Ishikawa (cell line): ENCODE measurements around the gene OR1M1.

Experiments
- CEBPB ChIP-seq: IDR thresholded peaks from 2 replicates; pipeline ENCODE4 v1.6.1; 2012
- CREB1 ChIP-seq: IDR thresholded peaks from 2 replicates; pipeline ENCODE4 v1.6.1; 2012; ENCODE audit warnings: low read depth
- EGR1 ChIP-seq: IDR thresholded peaks from 2 replicates; pipeline ENCODE4 v1.6.1; 2012
- EP300 ChIP-seq: IDR thresholded peaks from 2 replicates; pipeline ENCODE4 v1.6.1; 2012; ENCODE audit warnings: borderline replicate concordance
- FOXM1 ChIP-seq: IDR thresholded peaks from 2 replicates; pipeline ENCODE4 v1.6.1; 2012; ENCODE audit warnings: low read depth, borderline replicate concordance
- NFIC ChIP-seq: IDR thresholded peaks from 2 replicates; pipeline ENCODE4 v1.6.1; 2012
- RAD21 ChIP-seq: IDR thresholded peaks from 2 replicates; pipeline ENCODE4 v1.6.1; 2012; ENCODE audit warnings: low read depth
- TAF1 ChIP-seq: IDR thresholded peaks from 2 replicates; pipeline ENCODE4 v1.6.1; 2012; ENCODE audit warnings: low read depth, mild to moderate bottlenecking
- TCF12 ChIP-seq: IDR thresholded peaks from 2 replicates; pipeline ENCODE4 v1.6.1; 2012; ENCODE audit warnings: low read depth
- TEAD4 ChIP-seq: IDR thresholded peaks from 2 replicates; pipeline ENCODE4 v1.6.1; 2012
- USF1 ChIP-seq: IDR thresholded peaks from 2 replicates; pipeline ENCODE4 v1.6.1; 2012
- YY1 ChIP-seq: IDR thresholded peaks from 2 replicates; pipeline ENCODE4 v1.6.1; 2012; ENCODE audit warnings: low read depth
- ZBTB7A ChIP-seq: IDR thresholded peaks from 2 replicates; pipeline ENCODE4 v1.6.1; 2012; ENCODE audit warnings: low read depth
- TF ChIP-seq, protein P1 (sequence below): IDR thresholded peaks from 2 replicates; pipeline ENCODE4 v1.6.1; 2012
- TF ChIP-seq, protein P2 (sequence below): IDR thresholded peaks from 2 replicates; pipeline ENCODE4 v1.6.1; 2012; ENCODE audit warnings: low read depth, mild to moderate bottlenecking

OR1M1 gene

GRCh38 chr19:9115307-9115813 lies 28.5 kb downstream of the OR1M1 start, which contains the start of gene OR7G1:
Gene OR7G1 (minus strand): TSS chr19:9115763. CDS start chr19:9115763, 0 bp downstream.
- TF ChIP-seq USF1, result no peak
- no peak for TF ChIP-seq CREB1
- TF ChIP-seq FOXM1, result no peak
- TF ChIP-seq TCF12, result no peak
- no peak for TF ChIP-seq RAD21
- TF ChIP-seq, protein P1, sequence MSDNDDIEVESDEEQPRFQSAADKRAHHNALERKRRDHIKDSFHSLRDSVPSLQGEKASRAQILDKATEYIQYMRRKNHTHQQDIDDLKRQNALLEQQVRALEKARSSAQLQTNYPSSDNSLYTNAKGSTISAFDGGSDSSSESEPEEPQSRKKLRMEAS, result no peak
- no peak for TF ChIP-seq EGR1
- TF ChIP-seq ZBTB7A, result no peak
- no peak for TF ChIP-seq YY1
- TF ChIP-seq TAF1, result no peak
- no peak for TF ChIP-seq NFIC

DNA sequence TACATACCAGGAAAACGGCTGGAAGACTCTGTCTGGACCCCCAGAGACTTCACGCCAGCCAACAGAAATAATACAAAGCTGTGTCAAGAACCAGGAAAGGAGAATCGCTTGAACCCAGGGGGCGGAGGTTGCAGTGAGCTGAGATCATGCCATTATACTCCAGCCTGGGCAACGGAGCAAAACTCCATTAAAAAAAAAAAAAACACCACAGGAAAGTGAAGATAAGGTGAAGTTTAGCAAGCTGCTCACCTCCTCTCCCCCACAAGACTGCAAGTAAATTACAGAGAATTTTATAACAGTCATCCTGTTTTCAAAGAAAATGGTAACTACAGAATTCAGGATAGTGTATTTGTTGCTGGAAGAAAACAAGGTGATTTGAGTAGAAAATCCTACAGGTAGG lies 29.7 kb downstream of the OR1M1 start:
- TF ChIP-seq CEBPB, result no peak
- TF ChIP-seq TAF1, result no peak
- TF ChIP-seq TCF12, result no peak
- TF ChIP-seq FOXM1, result no peak
- TF ChIP-seq, protein P2, sequence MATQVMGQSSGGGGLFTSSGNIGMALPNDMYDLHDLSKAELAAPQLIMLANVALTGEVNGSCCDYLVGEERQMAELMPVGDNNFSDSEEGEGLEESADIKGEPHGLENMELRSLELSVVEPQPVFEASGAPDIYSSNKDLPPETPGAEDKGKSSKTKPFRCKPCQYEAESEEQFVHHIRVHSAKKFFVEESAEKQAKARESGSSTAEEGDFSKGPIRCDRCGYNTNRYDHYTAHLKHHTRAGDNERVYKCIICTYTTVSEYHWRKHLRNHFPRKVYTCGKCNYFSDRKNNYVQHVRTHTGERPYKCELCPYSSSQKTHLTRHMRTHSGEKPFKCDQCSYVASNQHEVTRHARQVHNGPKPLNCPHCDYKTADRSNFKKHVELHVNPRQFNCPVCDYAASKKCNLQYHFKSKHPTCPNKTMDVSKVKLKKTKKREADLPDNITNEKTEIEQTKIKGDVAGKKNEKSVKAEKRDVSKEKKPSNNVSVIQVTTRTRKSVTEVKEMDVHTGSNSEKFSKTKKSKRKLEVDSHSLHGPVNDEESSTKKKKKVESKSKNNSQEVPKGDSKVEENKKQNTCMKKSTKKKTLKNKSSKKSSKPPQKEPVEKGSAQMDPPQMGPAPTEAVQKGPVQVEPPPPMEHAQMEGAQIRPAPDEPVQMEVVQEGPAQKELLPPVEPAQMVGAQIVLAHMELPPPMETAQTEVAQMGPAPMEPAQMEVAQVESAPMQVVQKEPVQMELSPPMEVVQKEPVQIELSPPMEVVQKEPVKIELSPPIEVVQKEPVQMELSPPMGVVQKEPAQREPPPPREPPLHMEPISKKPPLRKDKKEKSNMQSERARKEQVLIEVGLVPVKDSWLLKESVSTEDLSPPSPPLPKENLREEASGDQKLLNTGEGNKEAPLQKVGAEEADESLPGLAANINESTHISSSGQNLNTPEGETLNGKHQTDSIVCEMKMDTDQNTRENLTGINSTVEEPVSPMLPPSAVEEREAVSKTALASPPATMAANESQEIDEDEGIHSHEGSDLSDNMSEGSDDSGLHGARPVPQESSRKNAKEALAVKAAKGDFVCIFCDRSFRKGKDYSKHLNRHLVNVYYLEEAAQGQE, result no peak
- TF ChIP-seq YY1, result no peak
- no peak for TF ChIP-seq USF1
- no peak for TF ChIP-seq TEAD4
- no peak for TF ChIP-seq EGR1
- TF ChIP-seq, protein P1, result no peak
- no peak for TF ChIP-seq ZBTB7A
- TF ChIP-seq CREB1, result no peak
- no peak for TF ChIP-seq RAD21
- TF ChIP-seq NFIC, result no peak
- TF ChIP-seq EP300, result no peak

- TF ChIP-seq RAD21 (no peak), ZBTB7A (no peak), YY1 (no peak), TAF1 (no peak), CEBPB (no peak), TEAD4 (no peak), TCF12 (no peak)
- TF ChIP-seq, protein P2, result no peak
Measured at GRCh38 chr19:9126900-9127405, 40.1 kb downstream of the OR1M1 start, which contains the start of gene OR7G3. Gene OR7G3 (minus strand): TSS chr19:9126950. CDS start chr19:9126950, 0 bp downstream.

- TF ChIP-seq EP300 (no peak), CEBPB (no peak), RAD21 (no peak), NFIC (no peak), USF1 (no peak), EGR1 (no peak), ZBTB7A (no peak), YY1 (no peak), FOXM1 (no peak), CREB1 (no peak), TAF1 (no peak), TEAD4 (no peak), TCF12 (no peak)
- TF ChIP-seq, protein P2, result no peak
- TF ChIP-seq, protein P1, result no peak
Measured at GRCh38 chr19:9128171-9128570, 41.3 kb downstream of the OR1M1 start.
